HepG2 (cell line): Measurements from ENCODE around the gene NHERF2. TPM values are rescaled to one million over a fixed set of nuclear protein-coding genes. Genes with fewer than 3 reads are reported as not detected.

Experiments used
- ATAD3A ChIP-seq: sonication (generic); formaldehyde crosslinking; IDR thresholded peaks from 2 replicates; pipeline ENCODE4 v1.4.0; 2020; ENCODE audit warnings: missing genetic modification reagents
- FOSL1 ChIP-seq: sonication (generic); formaldehyde crosslinking; IDR thresholded peaks from 2 replicates; pipeline ENCODE4 v1.9.0; 2021; ENCODE audit warnings: missing genetic modification reagents, borderline replicate concordance
- KLF15 ChIP-seq: sonication (generic); formaldehyde crosslinking; IDR thresholded peaks from 2 replicates; pipeline ENCODE4 v1.8.1; 2023; ENCODE audit warnings: borderline replicate concordance, mild to moderate bottlenecking, inconsistent platforms, missing genetic modification reagents, mixed read lengths
- NR2F1 ChIP-seq, 2 experiments: fragments of 450-650 bp in 1 of 2; formaldehyde crosslinking in 1 of 2; IDR thresholded peaks; 2 replicates each; pipeline versions ENCODE4 v1.5.0 to v1.6.1; 2016 to 2020; ENCODE audit warnings: mild to moderate bottlenecking in 1 of 2, missing compliant biosample characterization in 1 of 2, missing genetic modification reagents in 1 of 2, moderate library complexity in 1 of 2
- RARG ChIP-seq: sonication (generic); formaldehyde crosslinking; IDR thresholded peaks from 2 replicates; pipeline ENCODE4 v1.4.0; 2020; ENCODE audit warnings: low read depth, mild to moderate bottlenecking, missing genetic modification reagents
- SUZ12 ChIP-seq: fragments of 150-350 bp; IDR thresholded peaks from 2 replicates; pipeline ENCODE4 v1.6.1; 2014; ENCODE audit warnings: low read depth, low read length
- TRIM24 ChIP-seq: sonication (generic); formaldehyde crosslinking; IDR thresholded peaks from 2 replicates; pipeline ENCODE4 v1.8.0; 2022; ENCODE audit warnings: mild to moderate bottlenecking, missing genetic modification reagents
- WIZ ChIP-seq: sonication (generic); formaldehyde crosslinking; IDR thresholded peaks from 2 replicates; pipeline ENCODE4 v1.5.1; 2020; ENCODE audit warnings: mild to moderate bottlenecking, missing genetic modification reagents
- ZBTB1 ChIP-seq: sonication (generic); formaldehyde crosslinking; IDR thresholded peaks from 2 replicates; pipeline ENCODE4 v1.4.0; 2020; ENCODE audit warnings: missing genetic modification reagents, borderline replicate concordance
- ZC3H13 ChIP-seq: sonication (generic); formaldehyde crosslinking; IDR thresholded peaks from 2 replicates; pipeline ENCODE4 v1.8.1; 2023; ENCODE audit warnings: mild to moderate bottlenecking, missing genetic modification reagents, moderate library complexity
- ZNF253 ChIP-seq: sonication (generic); formaldehyde crosslinking; IDR thresholded peaks from 2 replicates; pipeline ENCODE4 v1.8.0; 2022; ENCODE audit warnings: mild to moderate bottlenecking, missing genetic modification reagents, borderline replicate concordance
- ZNF556 ChIP-seq: sonication (generic); formaldehyde crosslinking; IDR thresholded peaks from 2 replicates; pipeline ENCODE4 v1.4.0; 2020; ENCODE audit warnings: mild to moderate bottlenecking, missing genetic modification reagents, borderline replicate concordance
- ZNF562 ChIP-seq: sonication (generic); formaldehyde crosslinking; IDR thresholded peaks from 2 replicates; pipeline ENCODE4 v1.8.0; 2022; ENCODE audit warnings: missing genetic modification reagents, borderline replicate concordance
- ZNF589 ChIP-seq: sonication (generic); formaldehyde crosslinking; conservative IDR thresholded peaks from 2 replicates; pipeline ENCODE4 v1.8.0; 2022; ENCODE audit warnings: mild to moderate bottlenecking, moderate library complexity, missing genetic modification reagents
- ZNF720 ChIP-seq: sonication (generic); formaldehyde crosslinking; IDR thresholded peaks from 2 replicates; pipeline ENCODE4 v1.4.0; 2020; ENCODE audit warnings: missing genetic modification reagents
- ZNF749 ChIP-seq: sonication (generic); formaldehyde crosslinking; IDR thresholded peaks from 2 replicates; pipeline ENCODE4 v1.8.0; 2022; ENCODE audit warnings: mild to moderate bottlenecking, missing genetic modification reagents, moderate library complexity, borderline replicate concordance
- polyA plus RNA-seq, 8 experiments: library from polyadenylated mRNA; depleted of rRNA in 3 of 8; stranded (reverse) in 7 of 8; unstranded in 1 of 8; fragments of >200 nt; fragmentation: Illumina TruSeq in 4 of 8; extraction: Trizol in 4 of 8; gene quantifications; 2 replicates each; pipeline versions ENCODE4 v1.2.1 to v1.2.3, GENCODE V29; 2011 to 2016; ENCODE audit warnings: low read depth in 4 of 8, missing spikeins in 1 of 8, mixed read lengths in 1 of 8; ENCODE audit not compliant: insufficient read depth in 1 of 8
- total RNA-seq, 5 experiments: library from RNA; depleted of rRNA; stranded (reverse); fragments of >200 nt; fragmentation: Illumina TruSeq; extraction: Trizol; gene quantifications; 2 replicates each; pipeline ENCODE4 v1.2.3, GENCODE V29; 2016; ENCODE audit warnings: low read depth in 1 of 5
- TF ChIP-seq, protein P1 (sequence below): sonication (generic); formaldehyde crosslinking; IDR thresholded peaks from 2 replicates; pipeline ENCODE4 v1.4.0; 2020; ENCODE audit warnings: missing genetic modification reagents
- TF ChIP-seq, protein P2 (sequence below): sonication (generic); formaldehyde crosslinking; IDR thresholded peaks from 2 replicates; pipeline ENCODE4 v1.8.0; 2022; ENCODE audit warnings: missing genetic modification reagents, mild to moderate bottlenecking, inconsistent platforms, borderline replicate concordance
- TF ChIP-seq, protein P3 (sequence below): IDR thresholded peaks from 2 replicates; pipeline ENCODE4 v1.6.1; 2016; ENCODE audit warnings: low read depth, borderline replicate concordance
- TF ChIP-seq, protein P4 (sequence below): sonication (generic); formaldehyde crosslinking; IDR thresholded peaks from 2 replicates; pipeline ENCODE4 v1.4.0; 2020; ENCODE audit warnings: mild to moderate bottlenecking, missing genetic modification reagents
- TF ChIP-seq, protein P5 (sequence below): IDR thresholded peaks from 2 replicates; pipeline ENCODE4 v1.6.1; 2016; ENCODE audit warnings: missing genetic modification reagents, missing compliant biosample characterization
- TF ChIP-seq, protein P6 (sequence below): sonication (generic); formaldehyde crosslinking; IDR thresholded peaks from 2 replicates; pipeline ENCODE4 v1.8.1; 2023; ENCODE audit warnings: mild to moderate bottlenecking, moderate library complexity, missing genetic modification reagents

Gene NHERF2
- total and polyA plus RNA-seq, 2 of the 13 experiments (the other 11 are each of a cell fraction or from before 2014, with no cell fraction given): 23.7 to 39.3 TPM

DNA sequence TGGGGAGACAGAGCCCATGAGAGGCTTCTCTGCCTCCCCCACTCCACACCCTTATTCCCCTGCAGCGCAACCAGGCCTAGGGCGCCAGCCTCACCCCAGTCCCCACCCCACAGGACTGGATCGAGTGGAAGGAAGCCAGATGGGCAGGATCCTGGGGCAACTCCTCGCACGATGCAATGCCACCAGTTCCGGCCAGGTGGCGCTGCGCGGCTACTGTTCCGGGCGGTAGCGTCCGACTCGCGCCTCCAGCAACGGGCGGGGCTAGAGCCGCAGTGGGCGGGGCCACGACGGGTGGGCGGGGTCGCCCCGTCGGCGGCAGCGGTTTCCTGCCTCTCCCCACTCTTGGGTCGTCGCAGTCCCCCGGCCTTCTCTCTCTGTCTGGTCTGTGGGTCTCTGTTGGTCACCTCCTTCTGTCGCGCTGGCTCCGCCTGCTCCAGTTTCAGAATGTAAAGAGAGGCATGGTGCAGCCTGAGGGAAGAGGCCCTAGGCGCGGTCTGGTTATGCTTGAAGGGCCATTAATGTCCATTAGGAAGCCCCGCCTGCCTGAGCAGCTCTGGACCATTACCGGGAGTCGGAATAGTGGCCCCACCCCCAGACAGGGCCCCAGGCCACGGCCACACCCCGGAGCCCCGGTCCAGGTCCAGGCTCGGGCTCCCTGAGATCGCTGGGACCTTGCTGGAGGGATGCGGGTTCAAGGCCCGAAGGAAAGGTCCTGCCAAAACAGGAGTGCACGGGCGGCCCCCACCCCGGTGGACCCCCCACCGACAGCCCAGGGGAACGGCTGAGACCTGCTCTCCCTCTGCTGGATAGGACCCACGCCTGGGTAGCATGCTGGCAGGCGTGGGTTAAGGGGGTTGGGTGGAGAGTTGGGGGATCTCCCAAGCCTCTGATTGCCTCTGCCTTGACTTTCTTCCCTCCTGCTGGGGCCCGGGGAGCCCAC is 3.3 kb upstream of the NHERF2 start (continued):
- TF ChIP-seq, protein P1, sequence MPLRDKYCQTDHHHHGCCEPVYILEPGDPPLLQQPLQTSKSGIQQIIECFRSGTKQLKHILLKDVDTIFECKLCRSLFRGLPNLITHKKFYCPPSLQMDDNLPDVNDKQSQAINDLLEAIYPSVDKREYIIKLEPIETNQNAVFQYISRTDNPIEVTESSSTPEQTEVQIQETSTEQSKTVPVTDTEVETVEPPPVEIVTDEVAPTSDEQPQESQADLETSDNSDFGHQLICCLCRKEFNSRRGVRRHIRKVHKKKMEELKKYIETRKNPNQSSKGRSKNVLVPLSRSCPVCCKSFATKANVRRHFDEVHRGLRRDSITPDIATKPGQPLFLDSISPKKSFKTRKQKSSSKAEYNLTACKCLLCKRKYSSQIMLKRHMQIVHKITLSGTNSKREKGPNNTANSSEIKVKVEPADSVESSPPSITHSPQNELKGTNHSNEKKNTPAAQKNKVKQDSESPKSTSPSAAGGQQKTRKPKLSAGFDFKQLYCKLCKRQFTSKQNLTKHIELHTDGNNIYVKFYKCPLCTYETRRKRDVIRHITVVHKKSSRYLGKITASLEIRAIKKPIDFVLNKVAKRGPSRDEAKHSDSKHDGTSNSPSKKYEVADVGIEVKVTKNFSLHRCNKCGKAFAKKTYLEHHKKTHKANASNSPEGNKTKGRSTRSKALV: no peak; the same call in 1 of the 2 replicates
- TF ChIP-seq ZBTB1 (CRISPR knock-in tag) (no peak), ZNF749 (CRISPR knock-in tag) (0 out of 2 replicates have a peak, but pooled peaks have one; percentile 66), ZC3H13 (CRISPR knock-in tag) (no peak), KLF15 (CRISPR knock-in tag) (no peak), TRIM24 (no peak), ZNF562 (CRISPR knock-in tag) (no peak), ZNF720 (CRISPR knock-in tag) (no peak), ZNF253 (CRISPR knock-in tag) (no peak), ZNF589 (CRISPR knock-in tag) (no peak), WIZ (CRISPR knock-in tag) (no peak; the same call in 1 of the 2 replicates), FOSL1 (no peak), ZNF556 (CRISPR knock-in tag) (no peak), SUZ12 (no peak), NR2F1 (CRISPR knock-in tag; IDR thresholded peaks at IDR 0.05) (no peak), ATAD3A (CRISPR knock-in tag) (no peak), RARG (CRISPR knock-in tag) (no peak)
- TF ChIP-seq, protein P2, sequence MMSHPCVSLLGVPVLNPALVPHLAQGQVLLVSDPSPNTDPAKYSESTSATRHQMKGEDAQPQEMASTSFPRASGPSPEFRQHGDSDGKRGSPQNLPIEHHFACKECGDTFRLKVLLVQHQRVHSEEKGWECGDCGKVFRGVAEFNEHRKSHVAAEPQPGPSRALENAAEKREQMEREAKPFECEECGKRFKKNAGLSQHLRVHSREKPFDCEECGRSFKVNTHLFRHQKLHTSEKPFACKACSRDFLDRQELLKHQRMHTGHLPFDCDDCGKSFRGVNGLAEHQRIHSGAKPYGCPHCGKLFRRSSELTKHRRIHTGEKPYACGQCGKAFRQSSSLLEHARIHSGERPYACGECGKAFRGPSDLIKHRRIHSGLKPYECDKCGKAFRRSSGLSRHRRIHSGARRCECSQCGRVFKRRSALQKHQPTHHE (CRISPR knock-in tag): no peak
- TF ChIP-seq, protein P3, sequence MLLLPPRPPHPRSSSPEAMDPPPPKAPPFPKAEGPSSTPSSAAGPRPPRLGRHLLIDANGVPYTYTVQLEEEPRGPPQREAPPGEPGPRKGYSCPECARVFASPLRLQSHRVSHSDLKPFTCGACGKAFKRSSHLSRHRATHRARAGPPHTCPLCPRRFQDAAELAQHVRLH (CRISPR knock-in tag): peak; percentile 41; the same call in 1 of the 2 replicates
- TF ChIP-seq, protein P4, sequence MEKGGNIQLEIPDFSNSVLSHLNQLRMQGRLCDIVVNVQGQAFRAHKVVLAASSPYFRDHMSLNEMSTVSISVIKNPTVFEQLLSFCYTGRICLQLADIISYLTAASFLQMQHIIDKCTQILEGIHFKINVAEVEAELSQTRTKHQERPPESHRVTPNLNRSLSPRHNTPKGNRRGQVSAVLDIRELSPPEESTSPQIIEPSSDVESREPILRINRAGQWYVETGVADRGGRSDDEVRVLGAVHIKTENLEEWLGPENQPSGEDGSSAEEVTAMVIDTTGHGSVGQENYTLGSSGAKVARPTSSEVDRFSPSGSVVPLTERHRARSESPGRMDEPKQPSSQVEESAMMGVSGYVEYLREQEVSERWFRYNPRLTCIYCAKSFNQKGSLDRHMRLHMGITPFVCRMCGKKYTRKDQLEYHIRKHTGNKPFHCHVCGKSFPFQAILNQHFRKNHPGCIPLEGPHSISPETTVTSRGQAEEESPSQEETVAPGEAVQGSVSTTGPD (CRISPR knock-in tag): no peak
- TF ChIP-seq, protein P5, sequence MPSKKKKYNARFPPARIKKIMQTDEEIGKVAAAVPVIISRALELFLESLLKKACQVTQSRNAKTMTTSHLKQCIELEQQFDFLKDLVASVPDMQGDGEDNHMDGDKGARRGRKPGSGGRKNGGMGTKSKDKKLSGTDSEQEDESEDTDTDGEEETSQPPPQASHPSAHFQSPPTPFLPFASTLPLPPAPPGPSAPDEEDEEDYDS (CRISPR knock-in tag): peak; percentile 76
- TF ChIP-seq, protein P6, sequence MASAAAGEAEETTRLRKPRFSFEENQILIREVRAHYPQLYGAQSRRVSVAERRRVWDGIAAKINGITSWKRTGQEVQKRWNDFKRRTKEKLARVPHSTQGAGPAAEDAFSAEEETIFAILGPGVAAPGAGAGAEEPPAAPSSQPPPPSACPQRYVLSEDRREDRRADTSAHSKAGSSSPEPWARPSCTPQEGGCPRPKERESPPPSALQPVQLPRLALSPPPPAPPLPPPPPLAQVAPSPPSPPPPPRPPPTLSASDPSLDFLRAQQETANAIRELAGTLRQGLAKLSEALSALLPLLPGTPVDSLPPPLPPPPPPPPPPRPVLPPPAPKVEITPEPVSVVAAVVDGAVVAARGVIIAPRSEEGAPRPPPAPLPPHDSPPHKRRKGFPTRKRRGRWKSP (CRISPR knock-in tag): peak; percentile 49; the same call in 1 of the 2 replicates
